K562 (cell line): Measurements from ENCODE around the gene HAAO. TPM values are rescaled to one million over a fixed set of nuclear protein-coding genes. Genes with fewer than 3 reads are reported as not detected.
A peak's percentile ranks its signal among the peaks of the same experiment; 100 is the strongest.

ENCODE experiments used
- CBX3 ChIP-seq, 2 experiments: IDR thresholded peaks; 1 replicate in 1 of 2; 2 replicates in 1 of 2; pipeline ENCODE4 v1.6.1; 2012; ENCODE audit warnings: inconsistent platforms in 2 of 2, low read length in 2 of 2, borderline replicate concordance in 1 of 2, control low read depth in 1 of 2
- ETS1 ChIP-seq: conservative IDR thresholded peaks from 2 replicates; pipeline ENCODE4 v1.6.1; 2011; ENCODE audit warnings: low read depth, mild to moderate bottlenecking, low read length; ENCODE audit not compliant: control insufficient read depth
- ETV5 ChIP-seq: sonication (generic); formaldehyde crosslinking; IDR thresholded peaks from 2 replicates; pipeline ENCODE4 v1.4.0; 2020; ENCODE audit warnings: low read depth, mild to moderate bottlenecking, missing genetic modification reagents
- GABPB2 ChIP-seq: fragments of 250-450 bp; sonication (Bioruptor Pico); conservative IDR thresholded peaks from 2 replicates; pipeline ENCODE4 v1.5.1; 2021; ENCODE audit warnings: mild to moderate bottlenecking
- KDM2B ChIP-seq: fragments of 250-450 bp; sonication (Bioruptor Pico); IDR thresholded peaks from 2 replicates; pipeline ENCODE4 v1.8.0; 2021; ENCODE audit warnings: mild to moderate bottlenecking, moderate library complexity
- PYGO2 ChIP-seq: fragments of 450-650 bp; IDR thresholded peaks from 2 replicates; pipeline ENCODE4 v1.6.1; 2016; ENCODE audit warnings: mild to moderate bottlenecking, missing genetic modification characterization, moderate library complexity, missing compliant biosample characterization
- ZBTB2 ChIP-seq: fragments of 450-650 bp; IDR thresholded peaks from 2 replicates; pipeline ENCODE4 v1.6.1; 2016; ENCODE audit warnings: antibody characterized with exemption
- ZBTB5 ChIP-seq: fragments of 450-650 bp; IDR thresholded peaks from 2 replicates; pipeline ENCODE4 v1.6.1; 2017; ENCODE audit warnings: antibody characterized with exemption
- ZFP36 ChIP-seq: fragments of 150-350 bp; IDR thresholded peaks from 2 replicates; pipeline ENCODE4 v1.6.1; 2018; ENCODE audit warnings: low read length, low read depth; ENCODE audit not compliant: partially characterized antibody
- polyA plus RNA-seq, 8 experiments: library from polyadenylated mRNA; depleted of rRNA in 4 of 8; stranded (reverse) in 5 of 8; unstranded in 3 of 8; fragments of >200 nt; fragmentation: Nextera tagmentation in 2 of 8; fragmentation: Illumina TruSeq in 1 of 8; extraction: Ambion mirVana in 2 of 8; extraction: Trizol in 1 of 8; gene quantifications; 2 replicates each; pipeline versions ENCODE4 v1.2.1 to v1.2.3, GENCODE V29; 2011 to 2014; ENCODE audit warnings: inconsistent platforms in 1 of 8, missing spikeins in 1 of 8
- total RNA-seq, 7 experiments: library from RNA; depleted of rRNA in 6 of 7; stranded (reverse); fragments of >200 nt in 6 of 7; fragmentation: Illumina TruSeq in 2 of 7; extraction: Trizol in 2 of 7; gene quantifications; 2 replicates each; pipeline versions ENCODE4 v1.2.1 to v1.2.3, GENCODE V29; 2011 to 2021; ENCODE audit warnings: low replicate concordance in 1 of 7

HAAO gene
- total and polyA plus RNA-seq, 9 of the 15 experiments (the other 6 are each of a cell fraction or from before 2014, with no cell fraction given) = not detected

GRCh38 chr2:42810121-42810970 lies 18.0 kb upstream of the HAAO start (continued):
- TF ChIP-seq ETS1 (peak; percentile 96), ZBTB5 (peak; percentile 85), ZFP36 (peak; percentile 56), ZBTB2 (peak; percentile 75), KDM2B (CRISPR knock-in tag) (no peak), PYGO2 (tag) (no peak), ETV5 (CRISPR knock-in tag) (peak; percentile 43; the same call in 1 of the 2 replicates), CBX3 (IDR thresholded peaks at IDR 0.05; ENCODE audit: borderline replicate concordance in 1 of 2, low read length in 2 of 2) (peak in 1 of 2 experiments; percentile 73; a peak in 2 of 3 replicates), GABPB2 (no peak)
